GM20000 (cell line): ENCODE data around the gene MAGI3.

ENCODE experiments used
- DNase-seq: peaks from one replicate; pipeline ENCODE4 v3.0.0; 2012; ENCODE audit warnings: low spot score
- CTCF ChIP-seq: IDR thresholded peaks from 2 replicates; pipeline ENCODE4 v1.5.1; 2012; ENCODE audit warnings: mild to moderate bottlenecking, control low read depth; ENCODE audit errors: extremely low read depth, missing control alignments

The MAGI3 gene

GRCh38 chr1:113681596-113682337 lies 291.5 kb downstream of the MAGI3 start:
- DNase-seq: no peak
- no peak for TF ChIP-seq CTCF

- no peak for DNase-seq
- no peak for TF ChIP-seq CTCF
Observed at GRCh38 chr1:113683384-113684152, 293.3 kb downstream of the MAGI3 start.

GRCh38 chr1:113684153-113684541 lies 293.8 kb downstream of the MAGI3 start:
- no peak for DNase-seq
- TF ChIP-seq CTCF: no peak

- TF ChIP-seq CTCF: no peak
- no peak for DNase-seq
Observed at GRCh38 chr1:113686891-113687618, 296.7 kb downstream of the MAGI3 start.

- no peak for TF ChIP-seq CTCF
- DNase-seq: no peak
Observed at GRCh38 chr1:113691184-113691583, 300.9 kb downstream of the MAGI3 start.

- no peak for TF ChIP-seq CTCF
- no peak for DNase-seq
Observed at GRCh38 chr1:113692342-113692741, 302.0 kb downstream of the MAGI3 start.

GRCh38 chr1:113692824-113693431 lies 302.6 kb downstream of the MAGI3 start:
- no peak for DNase-seq
- no peak for TF ChIP-seq CTCF
